Heart left ventricle (tissue), 16 donors: Measurements from ENCODE around the gene SLC6A2. TPM values are rescaled to one million over a fixed set of nuclear protein-coding genes. Genes with fewer than 3 reads are reported as not detected.
A peak's percentile ranks its signal among the peaks of the same experiment; 100 is the strongest.

Experiments
- ATAC-seq, 4 donors: fragments of 200-7000 bp; cut with Tn5 transposase; one replicate each; pipeline ENCODE4 v1.9.1; 2020 to 2022; ENCODE audit warnings: moderate library complexity in 4 of 4, mild to moderate bottlenecking in 3 of 4, moderate number of reproducible peaks in 1 of 4
- DNase-seq, 5 donors: peaks; one replicate each; pipeline ENCODE4 v3.0.0-alpha.2; 2020
- H3K27ac ChIP-seq, 12 donors: fragments of 200-600 bp; sonication (generic) in 4 of 12; one replicate each; pipeline versions ENCODE4 v1.5.0 to v1.8.0; 2016 to 2022; ENCODE audit warnings: mild to moderate bottlenecking in 2 of 12
- H3K27me3 ChIP-seq, 9 donors: fragments of 200-600 bp; sonication (generic) in 2 of 9; one replicate each; pipeline versions ENCODE4 v1.5.1 to v1.8.0; 2016 to 2022; ENCODE audit warnings: mild to moderate bottlenecking in 3 of 9
- H3K36me3 ChIP-seq, 9 donors: fragments of 200-600 bp; sonication (generic) in 2 of 9; one replicate each; pipeline versions ENCODE4 v1.5.0 to v1.8.0; 2018 to 2022; ENCODE audit warnings: mild to moderate bottlenecking in 2 of 9
- H3K4me1 ChIP-seq, 12 donors: fragments of 200-600 bp; sonication (generic) in 4 of 12; one replicate each; pipeline versions ENCODE4 v1.5.0 to v1.8.0; 2016 to 2022; ENCODE audit warnings: mild to moderate bottlenecking in 3 of 12
- H3K4me3 ChIP-seq, 12 donors: fragments of 200-600 bp; sonication (generic) in 4 of 12; one replicate each; pipeline versions ENCODE4 v1.5.0 to v1.8.0; 2017 to 2022; ENCODE audit warnings: mild to moderate bottlenecking in 9 of 12, moderate library complexity in 4 of 12
- H3K9me3 ChIP-seq, 12 donors: fragments of 200-600 bp; sonication (generic) in 4 of 12; one replicate each; pipeline versions ENCODE4 v1.5.0 to v1.8.0; 2016 to 2022; ENCODE audit warnings: mild to moderate bottlenecking in 1 of 12
- CTCF ChIP-seq, 12 donors: fragments of 200-600 bp; sonication (generic) in 4 of 12; IDR thresholded peaks; one replicate each; pipeline versions ENCODE4 v1.5.0 to v1.8.0; 2018 to 2022; ENCODE audit warnings: antibody characterized with exemption in 12 of 12, mild to moderate bottlenecking in 5 of 12
- POLR2A ChIP-seq, 2 donors: fragments of 450-650 bp; IDR thresholded peaks; one replicate each; pipeline ENCODE4 v1.6.1; 2017; ENCODE audit warnings: antibody characterized with exemption in 2 of 2, mild to moderate bottlenecking in 2 of 2, moderate library complexity in 2 of 2
- WGBS, 4 donors: extraction: QIAGEN DNeasy Blood & Tissue Kit in 2 of 4; methylation state at CpG; one replicate each; pipeline versions ENCODE4 v1.1.5 to v1.1.7; 2013 to 2018; 5-methylcytosine and 5-hydroxymethylcytosine counted together
- intact Hi-C, 10 donors: fragments of 100-400 bp; cut with DNase I; formaldehyde crosslinking; loops; one replicate each; pipeline versions ENCODE4 v1.11.1 to v1.14.2; 2022
- polyA plus RNA-seq, 2 donors: library from polyadenylated mRNA; stranded (reverse); fragments of 200-250 nt; gene quantifications; one replicate each; pipeline ENCODE4 v1.2.3, GENCODE V29; 2013
- total RNA-seq, 9 donors: library from RNA; depleted of rRNA in 2 of 9; stranded (reverse); fragments of >200 nt in 2 of 9; fragmentation: NEBNext Ultra II Directional in 3 of 9; extraction: Animal tissue kit (Norgen Biotek cat#: 25700) in 3 of 9; gene quantifications; one replicate each; pipeline versions ENCODE4 v1.1.0 to v1.2.4, GENCODE V29; 2016 to 2023
- donor health status: ischemic (EF 13 %, LVEDD 7.1; RV severe dilation, severe dysfunction).
- donor health status: healthy with polysubstance abuse.
- donor health status: DM: no; HTN: yes; CAD: no.
- donor health status: DM: no; HTN: no; CAD: no.
- donor health status: ischemic (EF 25% LVEDD 6.9; RV normal size, moderate dysfunction).
- donor health status: ischemic (EF 25% LVEDD 5.7; RV mildly dilated, moderate dysfunction).
- donor health status: healthy.
- donor health status: DM: yes; HTN: yes; CAD: no.
- donor health status: ischemic (EF 35%, LVEDD 5.7; RV mildly dilated, moderate dysfunction).
- donor health status: nonischemic (EF 11% LVEDD 7.7; RV severe dilation, severe dysfunction).
- donor health status: DM: yes; HTN: yes; CAD: no.
- donor health status: PGD.
- donor health status: ischemic (EF 29% LVEDD 5.4; RV normal size, mild dysfunction).
- donor health status: nonischemic (EF 23%, LVEDD 6.1; RV moderate dilation, normal function).

Gene SLC6A2
- total and polyA plus RNA-seq, 11 donors: 0.18 TPM; not detected in 10

GRCh38 chr16:55641430-55642056, 14.2 kb upstream of the SLC6A2 start:
- no peak overlapping the region for H3K4me3 ChIP-seq
- no peak for ATAC-seq

GRCh38 chr16:55642611-55643010, 13.2 kb upstream of the SLC6A2 start:
- TF ChIP-seq POLR2A (IDR thresholded peaks at IDR 0.05): no peak
- TF ChIP-seq CTCF (IDR thresholded peaks at IDR 0.05): no peak
- Histone ChIP-seq H3K27me3 (peaks cover 0 to 20% (median 0%) of the 10 kb centered on the region in 9 donors), H3K9me3 (no peaks in the 10 kb centered on the region), H3K36me3 (no peaks in the 10 kb centered on the region), H3K4me3 (no peak overlapping the region), H3K27ac (no peak overlapping the region), H3K4me1 (no peaks in the 10 kb centered on the region)
- no peak for ATAC-seq
- intact Hi-C loops: no loop called here
- WGBS, 4 donors: 77 to 86% (median 83%) methylated on average over 3 of the region's 3 CpGs
- no peak for DNase-seq

More at GRCh38 chr16:55641430-55642056, 14.2 kb upstream of the SLC6A2 start:
- TF ChIP-seq POLR2A (IDR thresholded peaks at IDR 0.05): no peak
- no peak for TF ChIP-seq CTCF (IDR thresholded peaks at IDR 0.05)
- no peak for DNase-seq
- WGBS, 4 donors: 70 to 80% (median 74%) methylated on average over 7 of the region's 7 CpGs
- no peaks in the 10 kb centered on the region for H3K36me3 ChIP-seq
- peaks cover 0 to 16% (median 0%) of the 10 kb centered on the region in 9 donors for H3K27me3 ChIP-seq
- H3K9me3 ChIP-seq: no peaks in the 10 kb centered on the region
- no peak overlapping the region for H3K27ac ChIP-seq
- no peaks in the 10 kb centered on the region for H3K4me1 ChIP-seq
- intact Hi-C loops: no loop called here

GRCh38 chr16:55643161-55643970, 12.4 kb upstream of the SLC6A2 start:
- H3K4me1 ChIP-seq: no peaks in the 10 kb centered on the region
- no peaks in the 10 kb centered on the region for H3K9me3 ChIP-seq
- H3K36me3 ChIP-seq: no peaks in the 10 kb centered on the region
- WGBS, 4 donors: 70 to 89% (median 79%) methylated on average over 10 to 11 of the region's 11 CpGs
- ATAC-seq (peak in 1 of 4 donors; percentile 52), DNase-seq (no peak)
- TF ChIP-seq POLR2A (IDR thresholded peaks at IDR 0.05) (no peak), CTCF (IDR thresholded peaks at IDR 0.05) (peak in 2 of 12 donors; percentile 7 to 22)
- H3K27me3 ChIP-seq: peaks cover 0 to 19% (median 0%) of the 10 kb centered on the region in 9 donors
- H3K4me3 ChIP-seq: no peak overlapping the region
- intact Hi-C loops: no loop called here
- H3K27ac ChIP-seq: no peak overlapping the region

- no peak for DNase-seq
- H3K27ac ChIP-seq: no peak overlapping the region
- intact Hi-C loops: no loop called here
- no peak for TF ChIP-seq POLR2A (IDR thresholded peaks at IDR 0.05)
- no peak for TF ChIP-seq CTCF (IDR thresholded peaks at IDR 0.05)
- peaks cover 0 to 23% (median 1%) of the 10 kb centered on the region in 9 donors for H3K27me3 ChIP-seq
- no peaks in the 10 kb centered on the region for H3K36me3 ChIP-seq
- no peaks in the 10 kb centered on the region for H3K9me3 ChIP-seq
- ATAC-seq: no peak
- 72 to 82% (median 75%) methylated on average over 4 of the region's 4 CpGs for WGBS, 4 donors
- no peak overlapping the region for H3K4me3 ChIP-seq
- H3K4me1 ChIP-seq: no peaks in the 10 kb centered on the region
Measured at GRCh38 chr16:55645986-55646385, 9.8 kb upstream of the SLC6A2 start.
